ENCODE results near the gene CYP4F11. TPM values are rescaled to one million over a fixed set of nuclear protein-coding genes. Genes with fewer than 3 reads are reported as not detected.

Gene CYP4F11
- total RNA-seq, 1 donor from 2014 or later, result not detected

GRCh38 chr19:15923702-15924101 lies 10.6 kb downstream of the CYP4F11 start:
- no peaks in the 10 kb centered on the region for H3K79me2 ChIP-seq (ENCODE audit: low read depth)
- Mint-ChIP-seq H3K36me3 (no peaks in the 10 kb centered on the region), H3K27ac (no peak overlapping the region), H3K9me3 (peaks cover 9% of the 10 kb centered on the region), H3K4me1 (no peaks in the 10 kb centered on the region), H3K4me3 (no peak overlapping the region), H3K27me3 (ENCODE audit: insufficient read depth, low read depth) (peaks cover 2% of the 10 kb centered on the region)
- H3F3A ChIP-seq (ENCODE audit: low read depth), result no peaks in the 10 kb centered on the region
- no peak for DNase-seq (ENCODE audit: low spot score)
- no peaks in the 10 kb centered on the region for H3K27me3 ChIP-seq
- no peak overlapping the region for H2AFZ ChIP-seq (replicated peaks)
- H3K4me2 ChIP-seq, result no peak overlapping the region
- H4K20me1 ChIP-seq (ENCODE audit: low read depth), result no peaks in the 10 kb centered on the region
- H3K36me3 ChIP-seq, result no peaks in the 10 kb centered on the region
- no peak overlapping the region for H3K4me3 ChIP-seq
- H3K9me3 ChIP-seq (ENCODE audit: low read depth), result peaks cover 8% of the 10 kb centered on the region
- H3K27ac ChIP-seq, result no peak overlapping the region
- no peak for TF ChIP-seq CTCF (IDR thresholded peaks at IDR 0.05)
- TF ChIP-seq EZH2phosphoT487 (IDR thresholded peaks at IDR 0.05), result no peak
- TF ChIP-seq EZH2 (IDR thresholded peaks at IDR 0.05), result no peak
- H3K4me1 ChIP-seq, result no peaks in the 10 kb centered on the region
- no peak overlapping the region for H3K9ac ChIP-seq

GRCh38 chr19:15922021-15922420 lies 12.3 kb downstream of the CYP4F11 start:
- Histone ChIP-seq H3K4me2 (no peak overlapping the region), H3K27me3 (no peaks in the 10 kb centered on the region), H3K36me3 (no peaks in the 10 kb centered on the region), H3F3A (ENCODE audit: low read depth) (no peaks in the 10 kb centered on the region), H2AFZ (replicated peaks) (no peak overlapping the region), H3K4me3 (no peak overlapping the region), H3K9me3 (ENCODE audit: low read depth) (peaks cover 10% of the 10 kb centered on the region), H3K9ac (no peak overlapping the region), H3K4me1 (no peaks in the 10 kb centered on the region), H3K27ac (no peak overlapping the region), H3K79me2 (ENCODE audit: low read depth) (no peaks in the 10 kb centered on the region), H4K20me1 (ENCODE audit: low read depth) (no peaks in the 10 kb centered on the region)
- TF ChIP-seq CTCF (IDR thresholded peaks at IDR 0.05), result no peak
- no peaks in the 10 kb centered on the region for H3K36me3 Mint-ChIP-seq
- no peaks in the 10 kb centered on the region for H3K4me1 Mint-ChIP-seq
- DNase-seq (ENCODE audit: low spot score), result no peak
- H3K9me3 Mint-ChIP-seq, result peaks cover 6% of the 10 kb centered on the region
- H3K27ac Mint-ChIP-seq, result no peak overlapping the region
- no peak overlapping the region for H3K4me3 Mint-ChIP-seq
- peaks cover 2% of the 10 kb centered on the region for H3K27me3 Mint-ChIP-seq (ENCODE audit: insufficient read depth, low read depth)

GRCh38 chr19:15919243-15919642 lies 15.1 kb downstream of the CYP4F11 start:
- DNase-seq (ENCODE audit: low spot score), result no peak
- Mint-ChIP-seq H3K27me3 (ENCODE audit: insufficient read depth, low read depth) (peaks cover 2% of the 10 kb centered on the region), H3K9me3 (peaks cover 13% of the 10 kb centered on the region), H3K4me3 (no peak overlapping the region), H3K4me1 (no peaks in the 10 kb centered on the region), H3K36me3 (no peaks in the 10 kb centered on the region), H3K27ac (no peak overlapping the region)
- Histone ChIP-seq H3K9ac (no peak overlapping the region), H3K4me1 (no peaks in the 10 kb centered on the region), H3K36me3 (peaks cover 3% of the 10 kb centered on the region), H3K4me2 (no peak overlapping the region), H3F3A (ENCODE audit: low read depth) (no peaks in the 10 kb centered on the region), H4K20me1 (ENCODE audit: low read depth) (no peaks in the 10 kb centered on the region), H3K79me2 (ENCODE audit: low read depth) (no peaks in the 10 kb centered on the region), H3K27ac (no peak overlapping the region), H2AFZ (replicated peaks) (no peak overlapping the region), H3K9me3 (ENCODE audit: low read depth) (peaks cover 21% of the 10 kb centered on the region), H3K27me3 (no peaks in the 10 kb centered on the region), H3K4me3 (no peak overlapping the region)
- no peak for TF ChIP-seq EZH2 (IDR thresholded peaks at IDR 0.05)
- no peak for TF ChIP-seq EZH2phosphoT487 (IDR thresholded peaks at IDR 0.05)
- TF ChIP-seq CTCF (IDR thresholded peaks at IDR 0.05), result no peak

GRCh38 chr19:15915109-15915508 lies 19.2 kb downstream of the CYP4F11 start:
- DNase-seq (ENCODE audit: low spot score), result no peak
- no peak overlapping the region for H3K9ac ChIP-seq
- TF ChIP-seq EZH2phosphoT487 (IDR thresholded peaks at IDR 0.05), result no peak
- no peak for TF ChIP-seq CTCF (IDR thresholded peaks at IDR 0.05)
- TF ChIP-seq EZH2 (IDR thresholded peaks at IDR 0.05), result no peak
- H3K36me3 ChIP-seq, result peaks cover 3% of the 10 kb centered on the region
- no peaks in the 10 kb centered on the region for H3K79me2 ChIP-seq (ENCODE audit: low read depth)
- no peaks in the 10 kb centered on the region for H3K36me3 Mint-ChIP-seq
- peaks cover 20% of the 10 kb centered on the region for H3K9me3 Mint-ChIP-seq
- no peaks in the 10 kb centered on the region for H3K4me1 Mint-ChIP-seq
- no peaks in the 10 kb centered on the region for H3F3A ChIP-seq (ENCODE audit: low read depth)
- no peak overlapping the region for H3K4me3 Mint-ChIP-seq
- H3K4me3 ChIP-seq, result no peak overlapping the region
- H3K27ac Mint-ChIP-seq, result no peak overlapping the region
- H3K4me2 ChIP-seq, result no peak overlapping the region
- H2AFZ ChIP-seq (replicated peaks), result no peak overlapping the region
- no peaks in the 10 kb centered on the region for H3K27me3 ChIP-seq
- no peaks in the 10 kb centered on the region for H4K20me1 ChIP-seq (ENCODE audit: low read depth)
- peaks cover 21% of the 10 kb centered on the region for H3K9me3 ChIP-seq (ENCODE audit: low read depth)
- peaks cover 2% of the 10 kb centered on the region for H3K27me3 Mint-ChIP-seq (ENCODE audit: insufficient read depth, low read depth)
- H3K27ac ChIP-seq, result no peak overlapping the region
- no peaks in the 10 kb centered on the region for H3K4me1 ChIP-seq
